Tibial artery (tissue), 4 donors: Measurements from ENCODE around the gene TAPT1.

Experiments
- DNase-seq, 2 donors: peaks; one replicate each; pipeline ENCODE4 v3.0.0-alpha.2; 2019
- H3K27ac ChIP-seq, 2 donors: fragments of 200-600 bp; sonication (generic) in 1 of 2; 1 replicate in 1 of 2; 2 replicates in 1 of 2; pipeline ENCODE4 v1.5.1; 2018 to 2019; ENCODE audit warnings: mild to moderate bottlenecking in 1 of 2
- H3K27me3 ChIP-seq, 2 donors: fragments of 200-600 bp; sonication (generic) in 1 of 2; one replicate each; pipeline versions ENCODE4 v1.5.1 to v1.6.0; 2016 to 2019
- H3K36me3 ChIP-seq, 3 donors: fragments of 200-600 bp; sonication (generic) in 2 of 3; one replicate each; pipeline ENCODE4 v1.5.1; 2016 to 2019; ENCODE audit warnings: mild to moderate bottlenecking in 2 of 3
- H3K4me1 ChIP-seq, 4 donors: fragments of 200-600 bp; sonication (generic) in 2 of 4; 1 replicate in 3 of 4; 2 replicates in 1 of 4; pipeline ENCODE4 v1.5.1; 2016 to 2019
- H3K4me3 ChIP-seq, 2 donors: fragments of 200-600 bp; sonication (generic) in 1 of 2; 1 replicate in 1 of 2; 2 replicates in 1 of 2; pipeline ENCODE4 v1.5.1; 2018 to 2019; ENCODE audit warnings: mild to moderate bottlenecking in 2 of 2
- H3K9me3 ChIP-seq, 3 donors: fragments of 200-600 bp; sonication (generic) in 1 of 3; one replicate each; pipeline ENCODE4 v1.5.1; 2016 to 2019
- CTCF ChIP-seq, 2 experiments: fragments of 200-600 bp in 1 of 2; fragments of 450-650 bp in 1 of 2; IDR thresholded peaks; one replicate each; pipeline ENCODE4 v1.5.1; 2017 to 2019; ENCODE audit warnings: antibody characterized with exemption in 2 of 2, mild to moderate bottlenecking in 1 of 2, moderate library complexity in 1 of 2
- intact Hi-C: fragments of 100-400 bp; cut with DNase I; formaldehyde crosslinking; loops from one replicate; pipeline ENCODE4 v1.15.0; 2023; ENCODE audit warnings: low total_unique reads

The TAPT1 gene

GRCh38 chr4:16268290-16268689, 42.0 kb upstream of the TAPT1 start:
- DNase-seq: no peak
- Histone ChIP-seq H3K27me3 (no peaks in the 10 kb centered on the region), H3K4me3 (no peak overlapping the region), H3K4me1 (peaks cover 0 to 15% (median 8%) of the 10 kb centered on the region in 4 donors), H3K9me3 (no peaks in the 10 kb centered on the region), H3K36me3 (no peaks in the 10 kb centered on the region), H3K27ac (no peak overlapping the region)
- intact Hi-C loops: no loop called here
- no peak for TF ChIP-seq CTCF (IDR thresholded peaks at IDR 0.05)

DNA sequence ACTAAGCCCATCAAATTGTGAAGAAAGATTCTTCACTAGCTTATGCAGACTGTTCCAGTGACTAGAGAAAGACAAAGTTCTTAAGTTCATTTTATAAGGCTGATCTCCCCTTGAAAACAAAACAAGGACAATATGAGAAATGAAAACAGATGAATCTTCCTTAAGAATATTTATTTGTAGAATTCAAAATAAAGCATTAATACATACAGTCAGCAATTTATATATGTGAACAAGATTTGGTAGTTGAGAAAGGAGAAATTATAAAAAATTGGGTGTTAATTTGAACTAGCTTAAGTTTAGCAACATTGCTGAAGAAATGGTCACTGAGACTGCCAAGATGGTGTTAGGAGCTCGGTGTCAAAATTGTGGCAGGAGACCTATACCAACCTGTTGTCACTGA, 41.4 kb upstream of the TAPT1 start:
- Histone ChIP-seq H3K9me3 (no peaks in the 10 kb centered on the region), H3K4me3 (no peak overlapping the region), H3K36me3 (no peaks in the 10 kb centered on the region), H3K27me3 (no peaks in the 10 kb centered on the region), H3K27ac (no peak overlapping the region), H3K4me1 (peaks cover 0 to 15% (median 8%) of the 10 kb centered on the region in 4 donors)
- no peak for TF ChIP-seq CTCF (IDR thresholded peaks at IDR 0.05)
- DNase-seq: no peak
- intact Hi-C loops: no loop called here

GRCh38 chr4:16265820-16266219, 39.5 kb upstream of the TAPT1 start:
- TF ChIP-seq CTCF (IDR thresholded peaks at IDR 0.05): no peak
- no peak overlapping the region for H3K27ac ChIP-seq
- H3K27me3 ChIP-seq: no peaks in the 10 kb centered on the region
- peaks cover 0 to 15% (median 8%) of the 10 kb centered on the region in 4 donors for H3K4me1 ChIP-seq
- H3K9me3 ChIP-seq: no peaks in the 10 kb centered on the region
- no peak for DNase-seq
- H3K4me3 ChIP-seq: no peak overlapping the region
- H3K36me3 ChIP-seq: no peaks in the 10 kb centered on the region
- intact Hi-C loops: loop anchor here (2.0 kb wide), 1 partner anchor 243 kb away; no protein-coding TSS in a partner anchor

GRCh38 chr4:16264798-16265197, 38.5 kb upstream of the TAPT1 start:
- no peak overlapping the region for H3K27ac ChIP-seq
- peaks cover 0 to 8% (median 4%) of the 10 kb centered on the region in 4 donors for H3K4me1 ChIP-seq
- intact Hi-C loops: loop anchor here (2.0 kb wide), 1 partner anchor 242 kb away; no protein-coding TSS in a partner anchor
- no peak for DNase-seq
- no peaks in the 10 kb centered on the region for H3K27me3 ChIP-seq
- no peaks in the 10 kb centered on the region for H3K36me3 ChIP-seq
- TF ChIP-seq CTCF (IDR thresholded peaks at IDR 0.05): peak; percentile 56 to 63
- H3K9me3 ChIP-seq: no peaks in the 10 kb centered on the region
- no peak overlapping the region for H3K4me3 ChIP-seq

DNA sequence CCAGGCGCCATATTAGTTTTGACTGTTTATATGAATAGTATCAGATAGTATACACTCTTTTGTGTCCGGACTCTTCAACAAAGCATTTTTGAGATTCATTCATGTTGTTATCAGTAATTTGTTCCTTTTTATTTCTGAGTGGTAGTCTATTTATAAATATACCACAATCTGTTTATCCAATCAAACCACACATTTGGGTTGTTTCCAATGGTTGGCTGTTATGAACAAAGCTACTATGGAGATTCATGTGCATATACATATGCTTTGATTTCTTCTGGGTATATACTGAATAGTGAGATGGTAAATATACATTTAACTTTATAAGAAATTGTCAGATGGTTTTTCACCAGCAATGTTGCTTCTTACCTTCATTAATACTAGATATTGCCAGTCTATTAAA, 36.8 kb upstream of the TAPT1 start:
- intact Hi-C loops: no loop called here
- no peak for DNase-seq
- TF ChIP-seq CTCF (IDR thresholded peaks at IDR 0.05): no peak
- H3K4me1 ChIP-seq: no peaks in the 10 kb centered on the region
- no peaks in the 10 kb centered on the region for H3K27me3 ChIP-seq
- H3K4me3 ChIP-seq: no peak overlapping the region
- H3K36me3 ChIP-seq: no peaks in the 10 kb centered on the region
- no peaks in the 10 kb centered on the region for H3K9me3 ChIP-seq
- H3K27ac ChIP-seq: no peak overlapping the region

GRCh38 chr4:16262188-16262587, 35.9 kb upstream of the TAPT1 start:
- DNase-seq: no peak
- no peak for TF ChIP-seq CTCF (IDR thresholded peaks at IDR 0.05)

More at GRCh38 chr4:16262188-16262587, 35.9 kb upstream of the TAPT1 start:
- H3K27me3 ChIP-seq: no peaks in the 10 kb centered on the region
- H3K4me3 ChIP-seq: no peak overlapping the region
- H3K27ac ChIP-seq: no peak overlapping the region
- intact Hi-C loops: no loop called here
- no peaks in the 10 kb centered on the region for H3K4me1 ChIP-seq
- peaks cover 0 to 3% (median 0%) of the 10 kb centered on the region in 3 donors for H3K36me3 ChIP-seq
- no peaks in the 10 kb centered on the region for H3K9me3 ChIP-seq
